ENCODE measurements around the gene TM7SF3.

The TM7SF3 gene

GRCh38 chr12:27034607-27035293, 20.6 kb upstream of the TM7SF3 start:
- Histone ChIP-seq H3K4me1 (ENCODE audit: control insufficient read depth in 2 of 2, insufficient read depth in 1 of 2, low read depth in 1 of 2, low read length in 2 of 2) (no peaks in the 10 kb centered on the region), H2AK5ac (ENCODE audit: low read depth, low read length) (no peak overlapping the region), H2BK15ac (ENCODE audit: low read length) (no peak overlapping the region), H3K79me1 (ENCODE audit: low read depth, low read length) (no peaks in the 10 kb centered on the region), H3K4me3 (ENCODE audit: low read length in 2 of 2) (no peak overlapping the region), H4K8ac (ENCODE audit: low read depth, low read length) (no peak overlapping the region), H3K27ac (replicated peaks; ENCODE audit: low read length) (no peak overlapping the region), H4K91ac (ENCODE audit: low read depth, low read length, poor library complexity) (no peak overlapping the region), H2BK120ac (ENCODE audit: low read depth, low read length) (no peak overlapping the region), H3K18ac (ENCODE audit: low read length) (no peak overlapping the region), H3K27me3 (ENCODE audit: control insufficient read depth in 3 of 3, insufficient read depth in 3 of 3, low read depth in 1 of 3, low read length in 3 of 3) (no peaks in the 10 kb centered on the region), H3K4me2 (ENCODE audit: insufficient read depth, low read length, poor library complexity, severe bottlenecking) (no peak overlapping the region), H3K36me3 (replicated peaks in 1 of 2; ENCODE audit: control insufficient read depth in 2 of 2, insufficient read depth in 2 of 2, low read length in 2 of 2) (peaks cover 4 to 48% of the 10 kb centered on the region in 2 donors), H2BK5ac (ENCODE audit: low read length) (no peak overlapping the region), H3K9ac (ENCODE audit: low read depth, low read length, poor library complexity) (no peak overlapping the region), H3K9me3 (replicated peaks in 1 of 2; ENCODE audit: control insufficient read depth in 2 of 2, insufficient read depth in 1 of 2, low read depth in 1 of 2, low read length in 2 of 2) (peaks cover 0 to under 1% of the 10 kb centered on the region in 2 donors), H2AFZ (ENCODE audit: low read length) (no peak overlapping the region), H3K14ac (ENCODE audit: low read length) (no peak overlapping the region), H3K23ac (ENCODE audit: low read depth, low read length, poor library complexity) (no peak overlapping the region), H2BK12ac (ENCODE audit: low read length) (no peak overlapping the region), H3K4ac (ENCODE audit: low read length) (no peak overlapping the region)
- WGBS, 2 donors (ENCODE audit: extremely low coverage in 2 of 2, insufficient read length in 2 of 2, insufficient replicate concordance in 1 of 2): no CpG with 5 or more reads among the region's 21 CpGs
- DNase-seq (ENCODE audit: low spot score): no peak

- no peak overlapping the region for H2BK12ac ChIP-seq (ENCODE audit: low read length)
- WGBS, 2 donors (ENCODE audit: extremely low coverage in 2 of 2, insufficient read length in 2 of 2, insufficient replicate concordance in 1 of 2): no CpG with 5 or more reads among the region's 3 CpGs
- H2BK15ac ChIP-seq (ENCODE audit: low read length): no peak overlapping the region
- H3K23ac ChIP-seq (ENCODE audit: low read depth, low read length, poor library complexity): no peak overlapping the region
- H2BK5ac ChIP-seq (ENCODE audit: low read length): no peak overlapping the region
- no peak overlapping the region for H4K8ac ChIP-seq (ENCODE audit: low read depth, low read length)
- H3K9ac ChIP-seq (ENCODE audit: low read depth, low read length, poor library complexity): no peak overlapping the region
- no peak overlapping the region for H3K4me3 ChIP-seq (ENCODE audit: low read length in 2 of 2)
- no peak overlapping the region for H2AK5ac ChIP-seq (ENCODE audit: low read depth, low read length)
- no peaks in the 10 kb centered on the region for H3K79me1 ChIP-seq (ENCODE audit: low read depth, low read length)
- no peak overlapping the region for H3K14ac ChIP-seq (ENCODE audit: low read length)
- no peaks in the 10 kb centered on the region for H3K4me1 ChIP-seq (ENCODE audit: control insufficient read depth in 2 of 2, insufficient read depth in 1 of 2, low read depth in 1 of 2, low read length in 2 of 2)
- no peak overlapping the region for H2BK120ac ChIP-seq (ENCODE audit: low read depth, low read length)
- no peaks in the 10 kb centered on the region for H3K27me3 ChIP-seq (ENCODE audit: control insufficient read depth in 3 of 3, insufficient read depth in 3 of 3, low read depth in 1 of 3, low read length in 3 of 3)
- H3K4ac ChIP-seq (ENCODE audit: low read length): no peak overlapping the region
- no peaks in the 10 kb centered on the region for H3K9me3 ChIP-seq (replicated peaks in 1 of 2; ENCODE audit: control insufficient read depth in 2 of 2, insufficient read depth in 1 of 2, low read depth in 1 of 2, low read length in 2 of 2)
- no peak overlapping the region for H3K18ac ChIP-seq (ENCODE audit: low read length)
- no peak overlapping the region for H3K4me2 ChIP-seq (ENCODE audit: insufficient read depth, low read length, poor library complexity, severe bottlenecking)
- DNase-seq (ENCODE audit: low spot score): no peak
- H2AFZ ChIP-seq (ENCODE audit: low read length): no peak overlapping the region
- H3K36me3 ChIP-seq (replicated peaks in 1 of 2; ENCODE audit: control insufficient read depth in 2 of 2, insufficient read depth in 2 of 2, low read length in 2 of 2): peaks cover 11 to 64% of the 10 kb centered on the region in 2 donors
- no peak overlapping the region for H4K91ac ChIP-seq (ENCODE audit: low read depth, low read length, poor library complexity)
- H3K27ac ChIP-seq (replicated peaks; ENCODE audit: low read length): no peak overlapping the region
Measured at GRCh38 chr12:27032679-27033078, 18.5 kb upstream of the TM7SF3 start.

GRCh38 chr12:27031531-27031930, 17.3 kb upstream of the TM7SF3 start:
- no CpG with 5 or more reads among the region's 3 CpGs for WGBS, 2 donors (ENCODE audit: extremely low coverage in 2 of 2, insufficient read length in 2 of 2, insufficient replicate concordance in 1 of 2)
- no peak overlapping the region for H4K91ac ChIP-seq (ENCODE audit: low read depth, low read length, poor library complexity)
- no peaks in the 10 kb centered on the region for H3K27me3 ChIP-seq (ENCODE audit: control insufficient read depth in 3 of 3, insufficient read depth in 3 of 3, low read depth in 1 of 3, low read length in 3 of 3)
- H2BK15ac ChIP-seq (ENCODE audit: low read length): no peak overlapping the region
- no peak overlapping the region for H2BK12ac ChIP-seq (ENCODE audit: low read length)
- H3K23ac ChIP-seq (ENCODE audit: low read depth, low read length, poor library complexity): no peak overlapping the region
- no peak overlapping the region for H3K18ac ChIP-seq (ENCODE audit: low read length)
- DNase-seq (ENCODE audit: low spot score): no peak
- H3K36me3 ChIP-seq (replicated peaks in 1 of 2; ENCODE audit: control insufficient read depth in 2 of 2, insufficient read depth in 2 of 2, low read length in 2 of 2): peaks cover 11 to 74% of the 10 kb centered on the region in 2 donors
- H3K79me1 ChIP-seq (ENCODE audit: low read depth, low read length): no peaks in the 10 kb centered on the region
- H3K4ac ChIP-seq (ENCODE audit: low read length): no peak overlapping the region
- no peak overlapping the region for H4K8ac ChIP-seq (ENCODE audit: low read depth, low read length)
- H3K9ac ChIP-seq (ENCODE audit: low read depth, low read length, poor library complexity): no peak overlapping the region
- no peak overlapping the region for H3K4me2 ChIP-seq (ENCODE audit: insufficient read depth, low read length, poor library complexity, severe bottlenecking)
- no peak overlapping the region for H2BK120ac ChIP-seq (ENCODE audit: low read depth, low read length)
- H3K14ac ChIP-seq (ENCODE audit: low read length): no peak overlapping the region
- H3K4me3 ChIP-seq (ENCODE audit: low read length in 2 of 2): no peak overlapping the region
- no peaks in the 10 kb centered on the region for H3K4me1 ChIP-seq (ENCODE audit: control insufficient read depth in 2 of 2, insufficient read depth in 1 of 2, low read depth in 1 of 2, low read length in 2 of 2)
- H3K9me3 ChIP-seq (replicated peaks in 1 of 2; ENCODE audit: control insufficient read depth in 2 of 2, insufficient read depth in 1 of 2, low read depth in 1 of 2, low read length in 2 of 2): no peaks in the 10 kb centered on the region
- no peak overlapping the region for H2AK5ac ChIP-seq (ENCODE audit: low read depth, low read length)
- H2BK5ac ChIP-seq (ENCODE audit: low read length): no peak overlapping the region
- no peak overlapping the region for H2AFZ ChIP-seq (ENCODE audit: low read length)
- no peak overlapping the region for H3K27ac ChIP-seq (replicated peaks; ENCODE audit: low read length)

DNA sequence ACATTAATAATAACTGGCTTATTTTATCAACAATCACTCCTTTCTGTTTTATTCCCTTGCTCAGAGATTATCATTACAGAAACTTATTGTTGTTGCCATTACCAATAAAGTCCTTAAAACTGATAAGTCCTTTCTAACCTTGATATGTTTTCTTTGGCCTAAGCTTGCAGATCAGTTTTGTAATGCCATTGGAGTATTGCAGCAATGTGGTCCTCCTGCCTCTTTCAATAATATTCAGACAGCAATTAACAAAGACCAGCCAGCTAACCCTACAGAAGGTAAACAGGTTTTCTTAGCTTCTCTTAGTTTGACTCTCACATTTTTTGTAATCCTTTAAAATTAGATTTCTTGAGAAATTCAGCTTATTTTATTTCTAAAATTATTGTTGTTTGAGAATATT, 12.1 kb upstream of the TM7SF3 start:
- H3K36me3 ChIP-seq (replicated peaks in 1 of 2; ENCODE audit: control insufficient read depth in 2 of 2, insufficient read depth in 2 of 2, low read length in 2 of 2): peaks cover 9 to 50% of the 10 kb centered on the region in 2 donors
- no peak overlapping the region for H3K4ac ChIP-seq (ENCODE audit: low read length)
- H2BK5ac ChIP-seq (ENCODE audit: low read length): no peak overlapping the region
- peaks cover 2 to 3% of the 10 kb centered on the region in 2 donors for H3K4me1 ChIP-seq (ENCODE audit: control insufficient read depth in 2 of 2, insufficient read depth in 1 of 2, low read depth in 1 of 2, low read length in 2 of 2)
- no peak for DNase-seq (ENCODE audit: low spot score)
- no peak overlapping the region for H3K4me2 ChIP-seq (ENCODE audit: insufficient read depth, low read length, poor library complexity, severe bottlenecking)
- no peak overlapping the region for H2BK15ac ChIP-seq (ENCODE audit: low read length)
- H3K79me1 ChIP-seq (ENCODE audit: low read depth, low read length): peaks cover 1% of the 10 kb centered on the region
- peaks cover 0 to 4% (median 0%) of the 10 kb centered on the region in 3 experiments for H3K27me3 ChIP-seq (ENCODE audit: control insufficient read depth in 3 of 3, insufficient read depth in 3 of 3, low read depth in 1 of 3, low read length in 3 of 3)
- H2BK120ac ChIP-seq (ENCODE audit: low read depth, low read length): no peak overlapping the region
- H3K18ac ChIP-seq (ENCODE audit: low read length): no peak overlapping the region
- H3K9me3 ChIP-seq (replicated peaks in 1 of 2; ENCODE audit: control insufficient read depth in 2 of 2, insufficient read depth in 1 of 2, low read depth in 1 of 2, low read length in 2 of 2): no peaks in the 10 kb centered on the region
- no peak overlapping the region for H2AK5ac ChIP-seq (ENCODE audit: low read depth, low read length)
- no peak overlapping the region for H3K23ac ChIP-seq (ENCODE audit: low read depth, low read length, poor library complexity)
- H3K27ac ChIP-seq (replicated peaks; ENCODE audit: low read length): no peak overlapping the region
- H4K91ac ChIP-seq (ENCODE audit: low read depth, low read length, poor library complexity): no peak overlapping the region
- no peak overlapping the region for H3K9ac ChIP-seq (ENCODE audit: low read depth, low read length, poor library complexity)
- H3K14ac ChIP-seq (ENCODE audit: low read length): no peak overlapping the region
- H4K8ac ChIP-seq (ENCODE audit: low read depth, low read length): no peak overlapping the region
- no peak overlapping the region for H3K4me3 ChIP-seq (ENCODE audit: low read length in 2 of 2)
- H2BK12ac ChIP-seq (ENCODE audit: low read length): no peak overlapping the region
- no peak overlapping the region for H2AFZ ChIP-seq (ENCODE audit: low read length)
